Erythroblast (primary cell): ENCODE results near the gene TPT1.

ENCODE experiments used
- DNase-seq, 2 experiments: peaks; one replicate each; lab custom pipeline; 2025; lab: John Stamatoyannopoulos, UW
- GATA1 ChIP-seq: IDR thresholded peaks from 2 replicates; pipeline ENCODE4 v1.6.1; 2011; ENCODE audit warnings: low read depth, mild to moderate bottlenecking, control low read depth, low read length, moderate library complexity
- POLR2A ChIP-seq: IDR thresholded peaks from 2 replicates; pipeline ENCODE4 v1.6.1; 2011; ENCODE audit warnings: mild to moderate bottlenecking, low read length

TPT1 gene

GRCh38 chr13:45292176-45292575, 48.8 kb downstream of the TPT1 start:
- no peak for DNase-seq
- no peak for TF ChIP-seq GATA1
- TF ChIP-seq POLR2A = no peak

GRCh38 chr13:45289936-45290563, 50.9 kb downstream of the TPT1 start:
- no peak for TF ChIP-seq POLR2A
- no peak for TF ChIP-seq GATA1
- no peak for DNase-seq
